GM21367 (cell line): Measurements from ENCODE around the gene PGS1.

Source experiments
- ATAC-seq: cut with Tn5 transposase; IDR thresholded peaks from one replicate; pipeline ENCODE4 v1.9.1; 2021; ENCODE audit not compliant: unreplicated experiment

PGS1 gene

GRCh38 chr17:78387977-78388941, 9.8 kb downstream of the PGS1 start:
- ATAC-seq = no peak

DNA sequence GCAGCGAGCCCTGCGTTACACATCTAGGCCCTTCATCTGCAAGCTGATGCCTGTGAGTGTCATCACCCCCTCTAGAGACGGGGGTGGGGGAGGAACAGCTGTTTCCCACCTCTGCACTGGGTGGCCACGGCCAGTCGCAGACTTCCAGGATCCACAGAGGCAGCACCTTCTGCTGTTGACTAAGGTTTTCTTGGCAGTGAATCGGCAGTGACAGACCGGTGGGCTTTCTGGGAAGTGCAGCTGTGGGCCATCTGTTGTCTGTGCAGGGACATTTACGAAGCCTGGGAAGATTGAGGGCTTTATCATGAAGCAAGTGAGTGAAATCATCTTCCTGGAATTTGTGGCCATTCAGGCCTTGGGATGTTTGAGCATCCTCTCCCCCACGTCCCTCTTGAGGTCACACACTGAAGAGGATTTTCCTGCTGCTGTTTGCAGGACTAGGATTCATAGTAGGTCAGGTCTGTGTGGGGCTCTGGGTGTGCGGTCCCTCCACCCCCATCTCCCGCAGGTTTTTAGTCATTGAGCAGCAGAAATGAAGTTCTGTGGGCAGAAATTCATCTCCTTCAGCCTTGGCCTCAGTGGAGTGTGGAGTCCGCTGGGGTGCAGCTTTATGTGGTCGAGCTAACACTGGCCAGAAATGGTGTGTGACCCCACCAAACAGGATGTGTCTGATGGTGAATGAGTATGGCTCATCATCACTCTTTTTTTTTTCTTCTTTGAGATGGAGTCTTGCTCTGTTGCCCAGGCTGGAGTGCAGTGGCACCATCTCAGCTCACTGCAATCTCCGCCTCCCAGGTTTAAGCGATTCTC, 12.0 kb downstream of the PGS1 start:
- ATAC-seq = no peak

DNA sequence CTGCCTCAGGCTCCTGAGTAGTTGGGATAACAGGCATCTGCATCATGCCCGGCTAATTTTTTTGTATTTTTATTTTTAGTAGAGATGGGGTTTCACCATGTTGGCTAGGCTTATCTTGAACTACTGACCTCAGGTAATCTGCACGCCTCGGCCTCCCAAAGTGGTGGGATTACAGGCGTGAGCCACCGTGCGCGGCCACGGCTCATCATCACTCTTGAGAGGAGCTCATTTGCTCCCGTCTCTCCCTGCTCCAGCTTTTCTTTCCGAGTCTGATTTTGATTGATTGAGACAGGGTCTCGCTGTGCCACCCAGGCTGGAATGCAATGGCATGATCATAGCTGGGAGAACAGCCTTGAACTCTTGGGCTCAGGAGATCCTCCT, 12.6 kb downstream of the PGS1 start:
- ATAC-seq = no peak

GRCh38 chr17:78391843-78392242, 13.4 kb downstream of the PGS1 start:
- no peak for ATAC-seq

GRCh38 chr17:78392295-78392694, 13.8 kb downstream of the PGS1 start:
- ATAC-seq = no peak

DNA sequence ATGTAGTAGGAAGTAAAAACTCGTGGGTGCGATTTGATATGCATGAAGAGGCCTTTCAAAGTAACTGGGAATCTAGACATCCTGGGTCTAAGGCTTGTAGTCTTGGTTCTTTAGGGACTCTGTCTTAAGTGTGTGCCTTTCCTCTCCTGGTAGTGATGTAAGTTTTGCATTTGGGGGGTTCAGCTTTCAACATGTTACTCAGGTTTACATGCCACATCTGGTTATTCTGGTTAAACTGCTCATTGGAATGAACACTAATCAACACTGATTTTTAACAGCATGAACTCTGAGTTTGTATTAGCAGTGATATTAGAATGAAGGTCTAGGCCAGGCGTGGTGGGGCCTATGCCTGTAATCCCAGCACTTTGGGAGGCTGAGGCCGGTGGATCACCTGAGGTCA, 15.1 kb downstream of the PGS1 start:
- no peak for ATAC-seq

GRCh38 chr17:78394209-78394608, 15.8 kb downstream of the PGS1 start:
- no peak for ATAC-seq

GRCh38 chr17:78395155-78395554, 16.7 kb downstream of the PGS1 start:
- no peak for ATAC-seq

- no peak for ATAC-seq
Observed at GRCh38 chr17:78396441-78397337, 18.2 kb downstream of the PGS1 start.

GRCh38 chr17:78397681-78398101, 19.2 kb downstream of the PGS1 start:
- ATAC-seq = no peak

DNA sequence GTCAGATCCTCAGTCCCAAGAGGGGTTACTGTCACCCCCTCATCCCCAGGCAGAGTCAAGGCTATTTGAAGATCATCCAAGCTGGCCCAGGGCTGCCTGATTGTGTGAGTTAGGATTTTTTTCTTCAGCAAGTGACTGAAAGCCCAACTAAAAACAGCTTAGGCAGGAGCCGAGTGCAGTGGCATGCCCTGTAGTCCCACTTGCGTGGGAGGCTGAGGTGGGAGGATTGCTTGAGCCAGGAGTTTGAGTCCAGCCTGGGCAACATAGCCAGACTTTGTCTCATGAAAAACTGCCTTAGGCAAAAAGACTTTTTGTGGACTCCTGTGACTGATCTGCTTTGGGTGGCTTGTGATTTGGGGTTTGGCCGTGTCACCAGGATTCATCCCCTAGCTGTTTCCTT, 19.9 kb downstream of the PGS1 start:
- no peak for ATAC-seq

DNA sequence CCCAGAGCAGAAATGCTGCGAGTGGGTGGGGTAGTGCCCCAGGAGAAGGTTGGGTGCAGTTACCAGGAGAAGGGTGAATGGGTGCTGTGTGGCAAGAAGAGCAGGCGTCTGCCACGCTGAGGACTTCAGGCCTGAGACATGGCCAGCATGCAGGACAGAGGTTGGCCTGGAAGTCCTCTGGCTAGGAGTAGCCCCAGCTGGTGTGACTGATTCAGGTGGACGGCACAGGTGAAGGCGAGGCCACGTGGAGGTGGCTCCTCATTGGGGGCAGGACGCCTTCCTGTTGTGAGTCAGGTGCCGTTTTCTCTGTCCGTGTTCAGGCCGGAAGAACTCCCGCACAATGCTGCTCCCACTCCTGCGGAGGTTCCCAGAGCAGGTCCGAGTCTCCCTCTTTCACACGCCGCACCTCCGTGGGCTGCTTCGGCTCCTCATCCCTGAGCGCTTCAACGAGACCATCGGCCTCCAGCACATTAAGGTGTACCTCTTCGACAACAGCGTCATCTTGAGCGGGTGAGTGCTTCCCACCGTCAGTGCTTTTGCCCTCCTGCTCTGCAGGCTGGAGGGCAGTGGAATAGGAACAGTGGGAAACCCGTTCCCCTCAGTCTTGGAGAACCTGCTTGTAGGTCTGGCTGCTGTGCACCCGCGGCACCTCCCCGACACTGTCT, 20.7 kb downstream of the PGS1 start:
- no peak for ATAC-seq

GRCh38 chr17:78399693-78400144, 21.3 kb downstream of the PGS1 start:
- no peak for ATAC-seq

GRCh38 chr17:78400581-78401240, 22.3 kb downstream of the PGS1 start:
- ATAC-seq = no peak

DNA sequence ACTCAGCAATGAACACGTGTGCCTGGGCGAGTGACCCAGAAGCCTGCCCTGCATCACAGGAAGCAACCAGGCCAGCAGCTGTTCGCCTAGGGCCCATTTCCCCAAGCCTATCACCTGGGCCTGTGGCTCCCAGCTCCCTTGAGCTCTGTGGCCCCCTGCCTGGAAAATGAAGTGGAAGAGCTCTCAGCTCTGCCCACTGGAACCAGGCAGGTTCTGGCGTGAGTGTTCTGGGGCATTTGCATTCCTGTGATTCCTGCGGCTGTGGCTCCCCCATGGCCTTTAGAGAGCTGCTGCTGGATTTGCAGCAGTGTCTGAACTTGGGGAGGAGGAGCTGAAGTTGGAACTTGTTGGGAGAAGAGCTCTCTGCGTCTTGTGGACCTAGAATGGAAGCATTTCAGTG, 22.8 kb downstream of the PGS1 start:
- ATAC-seq = no peak

- no peak for ATAC-seq
Observed at GRCh38 chr17:78401891-78402290, 23.4 kb downstream of the PGS1 start.

GRCh38 chr17:78403822-78404221, 25.4 kb downstream of the PGS1 start:
- no peak for ATAC-seq

DNA sequence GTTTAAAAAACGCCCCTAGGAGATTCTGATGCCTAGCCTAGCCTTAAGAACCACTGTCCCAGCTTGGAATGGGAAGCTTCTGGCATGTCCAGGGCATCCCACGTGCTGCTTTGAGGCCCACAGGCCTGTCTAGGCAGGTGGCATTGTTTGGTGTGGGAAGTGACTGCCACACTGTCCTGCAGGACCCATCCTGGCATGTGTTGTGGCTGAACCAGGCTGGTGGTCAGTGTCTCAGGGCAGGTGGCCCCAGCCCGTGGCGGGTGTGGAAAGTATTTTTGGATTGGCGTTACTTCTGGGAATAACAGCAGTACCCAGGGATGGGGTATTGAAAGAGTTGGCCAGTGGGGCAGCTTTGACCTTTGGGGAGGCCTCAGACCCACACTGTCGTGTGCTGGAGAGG, 27.9 kb downstream of the PGS1 start:
- ATAC-seq = no peak

- ATAC-seq = no peak
Observed at GRCh38 chr17:78406920-78407319, 28.5 kb downstream of the PGS1 start.
